H1 (cell line): Measurements from ENCODE around the gene PDYN.

Experiments
- EP300 ChIP-seq, 2 experiments: IDR thresholded peaks; 1 replicate in 1 of 2; 2 replicates in 1 of 2; pipeline ENCODE4 v1.6.1; 2011 to 2012; ENCODE audit warnings: low read depth in 2 of 2, low read length in 2 of 2, mild to moderate bottlenecking in 2 of 2, borderline replicate concordance in 1 of 2, inconsistent platforms in 1 of 2, moderate library complexity in 1 of 2
- POLR2A ChIP-seq, 2 experiments: IDR thresholded peaks; 1 replicate in 1 of 2; 2 replicates in 1 of 2; pipeline ENCODE4 v1.6.1; 2011; ENCODE audit warnings: low read depth in 2 of 2, low read length in 2 of 2, mild to moderate bottlenecking in 2 of 2; ENCODE audit errors: control extremely low read depth in 1 of 2
- TF ChIP-seq, protein P1 (sequence below), 3 experiments: IDR thresholded peaks; 1 replicate in 2 of 3; 2 replicates in 1 of 3; pipeline versions ENCODE4 v1.5.1 to v1.6.1; 2011; ENCODE audit warnings: low read length in 3 of 3, mild to moderate bottlenecking in 3 of 3, inconsistent platforms in 2 of 3, low read depth in 1 of 3, moderate library complexity in 1 of 3; ENCODE audit not compliant: insufficient read depth in 1 of 3; ENCODE audit errors: control extremely low read depth in 1 of 3

DNA sequence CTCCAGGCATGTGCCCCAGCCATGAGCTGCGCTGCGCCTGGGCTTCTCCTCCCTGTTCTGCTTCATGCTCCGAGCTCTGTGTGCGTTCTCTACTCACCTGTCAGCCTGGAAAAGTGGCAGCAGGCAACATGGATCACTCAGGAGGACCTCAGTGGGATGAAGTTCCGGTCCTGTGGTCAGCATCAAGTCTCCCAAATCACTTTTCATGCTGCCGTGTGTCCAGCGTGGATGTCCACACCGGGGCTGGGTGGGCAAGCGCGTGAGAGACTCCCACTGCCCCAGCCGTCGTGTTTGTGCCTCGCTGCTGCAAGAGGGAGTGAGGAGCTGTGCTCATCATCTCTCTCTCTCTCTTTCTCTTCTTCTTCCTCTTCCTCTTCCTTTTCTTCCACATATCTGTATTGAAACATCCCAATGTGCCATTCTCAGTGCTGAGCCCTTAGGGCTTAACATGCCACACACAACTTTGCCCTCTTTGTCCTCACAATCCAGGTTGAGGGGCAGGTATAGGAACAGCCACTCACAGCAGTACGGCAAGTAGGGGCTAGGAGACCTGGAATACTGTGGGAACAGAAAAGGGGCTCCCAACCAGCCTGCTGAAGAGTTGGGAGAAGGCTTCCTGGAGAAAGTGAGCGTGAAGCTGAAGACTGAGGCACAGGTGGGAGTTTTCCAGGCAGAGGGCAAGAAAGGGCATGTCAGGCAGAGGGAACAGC, 3.8 kb upstream of the PDYN start:
- TF ChIP-seq EP300 (IDR thresholded peaks at IDR 0.05; ENCODE audit: borderline replicate concordance in 1 of 2, low read depth in 2 of 2, low read length in 2 of 2): no peak
- TF ChIP-seq, protein P1, sequence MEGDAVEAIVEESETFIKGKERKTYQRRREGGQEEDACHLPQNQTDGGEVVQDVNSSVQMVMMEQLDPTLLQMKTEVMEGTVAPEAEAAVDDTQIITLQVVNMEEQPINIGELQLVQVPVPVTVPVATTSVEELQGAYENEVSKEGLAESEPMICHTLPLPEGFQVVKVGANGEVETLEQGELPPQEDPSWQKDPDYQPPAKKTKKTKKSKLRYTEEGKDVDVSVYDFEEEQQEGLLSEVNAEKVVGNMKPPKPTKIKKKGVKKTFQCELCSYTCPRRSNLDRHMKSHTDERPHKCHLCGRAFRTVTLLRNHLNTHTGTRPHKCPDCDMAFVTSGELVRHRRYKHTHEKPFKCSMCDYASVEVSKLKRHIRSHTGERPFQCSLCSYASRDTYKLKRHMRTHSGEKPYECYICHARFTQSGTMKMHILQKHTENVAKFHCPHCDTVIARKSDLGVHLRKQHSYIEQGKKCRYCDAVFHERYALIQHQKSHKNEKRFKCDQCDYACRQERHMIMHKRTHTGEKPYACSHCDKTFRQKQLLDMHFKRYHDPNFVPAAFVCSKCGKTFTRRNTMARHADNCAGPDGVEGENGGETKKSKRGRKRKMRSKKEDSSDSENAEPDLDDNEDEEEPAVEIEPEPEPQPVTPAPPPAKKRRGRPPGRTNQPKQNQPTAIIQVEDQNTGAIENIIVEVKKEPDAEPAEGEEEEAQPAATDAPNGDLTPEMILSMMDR (IDR thresholded peaks at IDR 0.05; ENCODE audit: control extremely low read depth in 1 of 3, insufficient read depth in 1 of 3, low read depth in 1 of 3, low read length in 3 of 3): no peak
- TF ChIP-seq POLR2A (IDR thresholded peaks at IDR 0.05; ENCODE audit: control extremely low read depth in 1 of 2, low read depth in 2 of 2, low read length in 2 of 2): no peak
